ENCODE measurements around the gene PSMB5. TPM values are rescaled to one million over a fixed set of nuclear protein-coding genes. Genes with fewer than 3 reads are reported as not detected.
"Not testable (repeated sequence)": the region's sequence is repeated elsewhere in the genome, so short reads cannot be mapped to it uniquely, and the experiment has no call there.

The PSMB5 gene
- total RNA-seq, 1 experiment from 2014 or later = 267 TPM

DNA sequence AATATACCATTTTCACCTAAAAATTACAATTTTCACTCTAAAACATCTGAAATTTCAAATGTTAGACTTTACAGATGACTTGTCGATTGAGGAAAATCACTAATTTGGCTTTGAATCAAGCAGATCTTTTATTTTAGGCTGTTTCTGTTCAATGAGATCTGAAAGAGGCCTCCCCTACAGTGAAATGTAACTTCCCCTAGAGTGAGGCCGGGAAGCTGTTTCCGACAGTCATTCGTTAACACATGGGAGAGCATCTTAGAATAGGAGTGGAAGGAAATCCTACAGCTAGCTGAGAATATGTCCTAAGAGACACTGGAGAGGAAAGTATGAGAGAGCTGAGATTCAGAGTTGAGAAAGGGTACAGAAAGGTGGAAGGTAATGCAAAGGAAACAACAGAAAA is 19.1 kb downstream of the PSMB5 start:
- DNase-seq (ENCODE audit: low read depth) = no peak

- DNase-seq (ENCODE audit: low read depth) = not testable (repeated sequence)
Observed at GRCh38 chr14:23013749-23014054, 21.0 kb downstream of the PSMB5 start.

DNA sequence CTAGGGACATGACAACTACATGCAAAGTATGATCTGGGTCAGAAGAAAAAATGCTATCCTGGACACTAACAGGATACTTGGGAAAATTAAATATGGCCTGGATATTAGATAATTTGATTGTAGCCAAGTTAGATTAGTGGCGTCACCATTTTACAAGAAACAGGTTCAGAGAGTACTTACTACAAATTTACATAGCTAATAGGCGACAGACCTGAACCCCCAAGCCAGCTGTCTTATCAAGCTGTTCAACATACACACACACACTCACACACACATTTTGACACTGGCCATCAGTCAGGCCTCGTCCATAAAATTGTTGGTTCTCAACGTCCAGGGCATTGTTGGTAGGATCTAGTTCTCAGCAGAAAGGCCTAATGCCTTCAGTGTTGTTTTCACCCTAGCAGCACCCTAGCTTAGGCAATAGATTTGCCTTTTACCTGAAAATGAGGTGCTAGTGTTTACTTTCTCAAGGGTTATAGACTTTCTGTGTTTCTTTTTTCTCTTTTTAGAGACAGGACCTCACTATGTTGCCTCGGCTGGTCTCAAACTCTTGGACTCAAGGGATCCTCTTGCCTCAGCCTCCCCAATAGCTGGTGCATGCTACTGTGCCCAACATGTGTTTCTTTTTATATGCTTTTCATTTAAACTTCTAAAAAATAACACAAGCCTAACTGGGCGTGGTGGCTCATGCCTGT is 21.5 kb downstream of the PSMB5 start:
- DNase-seq (ENCODE audit: low read depth) = no peak

GRCh38 chr14:23009939-23010726 is 24.6 kb downstream of the PSMB5 start, which contains the start of gene C14orf93:
TSS of gene C14orf93 (minus strand) at chr14:23010143. CDS start at chr14:22999023, 11,120 bp downstream.
- peak; percentile 66 for DNase-seq (ENCODE audit: low read depth)

- DNase-seq (ENCODE audit: low read depth) = no peak
Observed at GRCh38 chr14:23009483-23009938, 25.2 kb downstream of the PSMB5 start.

GRCh38 chr14:23008831-23009230 is 25.9 kb downstream of the PSMB5 start:
- peak; percentile 54 for DNase-seq (ENCODE audit: low read depth)

- DNase-seq (ENCODE audit: low read depth) = peak; percentile 96
Observed at GRCh38 chr14:23006544-23007419, 27.9 kb downstream of the PSMB5 start.

GRCh38 chr14:23006188-23006534 is 28.5 kb downstream of the PSMB5 start:
- DNase-seq (ENCODE audit: low read depth) = no peak

- no peak for DNase-seq (ENCODE audit: low read depth)
Observed at GRCh38 chr14:23005451-23006187, 29.1 kb downstream of the PSMB5 start.

GRCh38 chr14:23004274-23004673 is 30.4 kb downstream of the PSMB5 start:
- DNase-seq (ENCODE audit: low read depth) = not testable (repeated sequence)

DNA sequence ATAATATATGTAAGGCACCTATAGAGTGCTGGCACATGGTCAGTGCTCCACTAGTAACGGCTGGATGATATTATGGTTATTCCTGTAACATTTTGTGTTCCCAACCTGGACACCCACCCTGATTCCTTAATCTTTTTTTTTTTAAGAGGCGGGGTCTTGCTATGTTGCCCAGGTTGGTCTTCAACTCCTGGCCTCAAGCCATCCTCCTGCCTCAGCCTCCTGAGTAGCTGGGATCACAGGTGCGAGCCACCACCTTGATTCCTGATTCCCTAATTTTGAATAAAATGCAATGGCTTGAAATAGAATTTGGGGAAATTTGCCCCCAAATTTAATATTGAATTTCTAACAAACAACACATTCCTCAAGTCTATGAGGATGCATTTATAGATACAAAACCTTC is 32.1 kb downstream of the PSMB5 start:
- DNase-seq (ENCODE audit: low read depth) = no peak

GRCh38 chr14:23000860-23001259 is 33.8 kb downstream of the PSMB5 start:
- DNase-seq (ENCODE audit: low read depth) = no peak

DNA sequence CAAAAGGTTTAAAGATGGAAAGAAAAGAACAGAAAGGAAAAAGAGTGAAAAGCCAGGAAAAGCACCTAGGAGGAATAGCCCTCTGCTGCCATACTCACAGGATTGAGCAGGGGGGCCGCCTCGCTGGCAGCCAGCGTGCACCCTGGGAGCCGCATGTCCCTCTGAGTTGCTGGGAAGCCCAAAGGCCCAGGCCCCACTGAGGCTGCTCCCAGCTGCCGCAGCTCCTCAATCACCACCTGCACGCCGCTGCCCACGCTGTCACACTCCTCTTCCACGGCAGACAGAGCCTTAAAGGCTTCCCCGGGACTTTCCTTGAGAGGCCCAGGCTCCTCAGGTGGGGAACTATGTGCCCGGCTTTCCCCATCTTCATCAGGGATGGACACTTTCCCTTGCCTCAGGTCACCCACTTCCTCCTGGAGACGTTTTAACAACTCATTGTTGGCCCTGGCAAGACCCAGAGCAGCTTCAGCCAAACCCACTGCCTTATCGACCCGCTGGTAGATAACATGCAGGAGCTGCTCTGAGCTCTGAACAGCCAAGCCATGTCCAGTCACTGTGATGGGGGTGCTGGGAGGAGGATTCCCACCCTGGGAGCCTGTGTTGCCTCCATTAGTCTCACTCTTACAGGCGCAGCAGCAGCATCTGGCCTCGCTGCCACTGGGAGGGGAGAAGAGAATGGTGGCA is 36.2 kb downstream of the PSMB5 start:
- DNase-seq (ENCODE audit: low read depth) = no peak

DNA sequence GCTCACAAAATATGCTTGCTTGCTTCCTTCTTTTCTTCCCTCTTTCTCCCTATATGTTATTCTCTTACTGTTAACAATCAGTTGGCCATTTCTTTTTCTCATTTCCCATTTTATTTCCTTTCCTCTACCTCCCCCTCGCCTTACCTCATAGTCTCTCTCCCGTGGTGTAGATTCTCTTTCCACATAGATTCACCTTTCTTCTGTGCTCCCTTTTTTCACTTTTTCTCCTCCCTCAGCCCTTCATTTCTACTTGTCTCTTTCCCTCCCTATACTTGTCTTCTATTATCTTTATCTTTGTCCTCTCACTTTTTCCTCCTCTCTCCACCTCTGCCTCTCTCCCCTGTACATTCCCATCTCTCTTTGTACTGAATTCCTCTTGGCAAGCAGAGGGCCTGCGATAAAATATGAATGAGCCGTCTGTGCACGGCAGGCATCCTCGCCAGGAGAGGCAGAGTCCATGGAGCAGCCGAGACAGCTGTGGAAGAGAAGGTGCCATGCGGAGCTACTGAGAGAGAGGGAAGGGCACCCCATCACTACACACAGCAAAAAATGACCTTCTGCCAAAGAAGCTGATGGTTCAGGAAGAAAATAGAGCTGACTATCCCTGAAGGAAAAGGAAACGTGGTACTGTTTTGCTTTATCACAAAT is 36.9 kb downstream of the PSMB5 start:
- DNase-seq (ENCODE audit: low read depth) = no peak

DNA sequence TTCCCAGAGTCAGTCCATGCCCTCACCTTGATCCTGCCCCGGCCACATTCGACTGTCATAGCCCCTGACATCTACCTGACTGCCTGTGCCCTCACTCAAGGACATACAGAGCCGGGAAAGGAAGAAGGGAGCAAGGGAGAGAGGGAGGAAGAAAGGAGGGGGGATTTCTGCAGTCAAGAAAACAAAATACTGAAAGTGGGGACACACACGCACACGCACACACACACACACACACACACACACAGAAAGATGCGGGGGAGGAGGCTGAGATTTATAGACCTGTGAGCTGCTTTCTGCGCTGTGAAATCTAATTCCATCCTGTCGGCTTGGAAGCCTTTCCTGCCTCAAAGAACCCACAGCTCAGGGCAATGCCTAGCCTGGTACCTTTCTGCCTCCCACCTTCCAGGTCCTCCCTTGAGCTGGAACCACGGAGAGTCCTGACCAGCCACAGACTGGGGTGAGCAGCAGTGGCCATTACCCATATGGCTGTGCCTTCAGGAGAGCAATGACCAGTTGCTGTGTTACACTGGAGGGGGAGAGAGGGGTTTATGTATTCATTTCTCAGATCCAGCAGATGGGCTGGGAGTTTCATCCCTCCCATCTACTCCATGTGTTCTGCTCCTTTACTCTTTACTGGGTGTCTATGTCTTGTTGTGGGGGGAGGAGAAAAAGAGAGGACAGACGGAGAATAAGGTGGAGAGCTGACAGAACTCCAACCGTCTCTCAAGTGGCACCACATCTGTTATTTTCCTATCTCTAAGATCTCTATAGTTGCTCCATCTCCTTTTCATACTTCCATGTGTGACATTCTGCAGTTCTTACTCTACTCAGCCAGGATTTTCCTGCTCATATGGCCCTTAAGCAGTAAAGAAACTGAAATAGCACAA is 37.7 kb downstream of the PSMB5 start:
- no peak for DNase-seq (ENCODE audit: low read depth)

DNA sequence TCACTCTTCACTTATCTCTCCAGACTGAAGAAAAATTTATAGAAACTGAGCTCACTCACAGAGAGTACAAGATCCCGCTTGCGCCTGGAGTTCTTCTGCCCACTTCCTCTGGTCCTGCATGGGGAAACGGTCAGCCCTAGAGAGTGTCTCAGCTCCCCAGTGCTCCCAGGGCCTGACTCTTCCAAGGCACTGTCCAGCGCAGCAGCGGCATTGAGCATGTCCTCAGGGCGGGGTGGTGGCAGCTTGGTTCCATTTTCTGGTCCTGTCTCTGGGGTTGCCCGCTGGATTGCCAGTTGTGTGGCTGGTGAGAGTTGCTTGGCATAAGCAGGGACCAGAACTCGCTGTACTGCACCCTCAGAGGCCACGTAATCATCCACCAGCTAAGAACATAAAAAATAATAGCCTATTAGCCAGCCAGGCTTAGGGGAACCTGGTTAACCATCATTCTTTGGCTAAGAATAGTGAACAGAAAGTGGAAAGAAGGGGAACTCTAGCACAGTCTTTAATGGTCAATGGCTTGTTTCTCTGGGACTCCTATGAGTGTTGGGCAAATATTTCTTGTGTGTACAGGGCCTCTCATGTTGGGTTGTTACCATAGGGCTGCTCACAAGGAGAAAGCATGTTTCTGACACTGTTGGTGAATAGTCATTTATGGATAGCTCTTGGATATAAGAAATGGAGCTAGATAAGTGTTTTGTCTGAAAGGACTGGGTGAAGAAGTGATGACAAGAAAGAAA is 38.6 kb downstream of the PSMB5 start:
- no peak for DNase-seq (ENCODE audit: low read depth)

DNA sequence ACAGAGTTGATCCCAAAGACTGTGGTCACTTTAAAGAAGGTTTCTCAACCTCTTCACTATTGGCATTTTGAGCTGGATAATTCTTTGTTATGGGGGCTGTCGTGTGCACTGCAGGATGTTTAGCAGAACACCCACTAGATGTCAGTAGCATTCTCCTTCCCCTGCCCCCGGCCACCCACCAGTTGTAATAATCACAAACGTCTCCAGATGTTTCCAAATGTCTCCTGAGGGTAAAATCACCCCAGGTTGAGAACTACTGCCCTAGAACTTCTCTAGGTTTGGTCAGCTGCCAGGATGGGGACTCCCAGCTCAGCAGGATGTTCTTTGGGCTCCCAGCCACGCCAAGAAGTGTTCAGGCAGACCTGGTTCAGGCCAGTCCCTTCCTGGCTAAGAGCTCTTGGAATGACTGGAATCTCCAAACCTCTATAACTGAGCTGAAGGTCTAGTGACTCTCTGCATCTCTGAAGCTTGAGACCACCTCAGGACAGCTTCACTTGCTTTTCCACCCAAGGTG is 39.9 kb downstream of the PSMB5 start:
- peak; percentile 70 for DNase-seq (ENCODE audit: low read depth)

GRCh38 chr14:22993517-22993916 is 41.2 kb downstream of the PSMB5 start:
- no peak for DNase-seq (ENCODE audit: low read depth)

GRCh38 chr14:22991852-22992251 is 42.8 kb downstream of the PSMB5 start:
- DNase-seq (ENCODE audit: low read depth) = no peak
